ENCODE data around the gene KRT13. TPM values are rescaled to one million over a fixed set of nuclear protein-coding genes. Genes with fewer than 3 reads are reported as not detected.

Gene KRT13
- total RNA-seq, 2 donors from 2014 or later = not detected

GRCh38 chr17:41531993-41532392, 26.6 kb upstream of the KRT13 start:
- no peaks in the 10 kb centered on the region for H3K36me3 ChIP-seq (replicated peaks in 1 of 2; ENCODE audit: insufficient read depth in 1 of 2, low read depth in 2 of 2)
- H3K4me3 ChIP-seq = no peak overlapping the region
- H3K4me1 ChIP-seq = peaks cover 22% of the 10 kb centered on the region
- no peak overlapping the region for H3K27ac ChIP-seq
- DNase-seq (no peak), ATAC-seq (no peak)
- no peaks in the 10 kb centered on the region for H3K9me3 ChIP-seq
- 30 to 38% methylated on average over 1 of the region's 1 CpG for WGBS, 2 donors
- H3K27me3 ChIP-seq = peaks cover 0 to 10% of the 10 kb centered on the region in 2 donors
- TF ChIP-seq CTCF (IDR thresholded peaks at IDR 0.05) (no peak), POLR2A (IDR thresholded peaks at IDR 0.05) (no peak)
- intact Hi-C loops (cut with DNase I) = no loop called here

- peaks cover 0 to 10% of the 10 kb centered on the region in 2 donors for H3K27me3 ChIP-seq
- H3K36me3 ChIP-seq (replicated peaks in 1 of 2; ENCODE audit: insufficient read depth in 1 of 2, low read depth in 2 of 2) = no peaks in the 10 kb centered on the region
- TF ChIP-seq POLR2A (IDR thresholded peaks at IDR 0.05) (no peak), CTCF (IDR thresholded peaks at IDR 0.05) (no peak)
- H3K4me3 ChIP-seq = no peak overlapping the region
- no peaks in the 10 kb centered on the region for H3K9me3 ChIP-seq
- peaks cover 22% of the 10 kb centered on the region for H3K4me1 ChIP-seq
- intact Hi-C loops (cut with DNase I) = no loop called here
- no peak for DNase-seq
- H3K27ac ChIP-seq = peak overlapping the region in 1 of 4 donors; percentile 45
- ATAC-seq = peak; percentile 28
- 50 to 55% methylated on average over 7 to 8 of the region's 8 CpGs for WGBS, 2 donors
Observed at GRCh38 chr17:41530062-41531048, 24.9 kb upstream of the KRT13 start.

- no peaks in the 10 kb centered on the region for H3K9me3 ChIP-seq
- H3K27ac ChIP-seq = peak overlapping the region in 1 of 4 donors; percentile 45
- ATAC-seq = no peak
- H3K4me1 ChIP-seq = peaks cover 22% of the 10 kb centered on the region
- peaks cover 0 to 10% of the 10 kb centered on the region in 2 donors for H3K27me3 ChIP-seq
- TF ChIP-seq POLR2A (IDR thresholded peaks at IDR 0.05) = no peak
- no peak for TF ChIP-seq CTCF (IDR thresholded peaks at IDR 0.05)
- WGBS, 2 donors = 86 to 90% methylated on average over 5 of the region's 5 CpGs
- intact Hi-C loops (cut with DNase I) = no loop called here
- DNase-seq = no peak
- no peak overlapping the region for H3K4me3 ChIP-seq
- no peaks in the 10 kb centered on the region for H3K36me3 ChIP-seq (replicated peaks in 1 of 2; ENCODE audit: insufficient read depth in 1 of 2, low read depth in 2 of 2)
Observed at GRCh38 chr17:41529491-41529915, 24.1 kb upstream of the KRT13 start.

- intact Hi-C loops (cut with DNase I) = no loop called here
- H3K9me3 ChIP-seq = no peaks in the 10 kb centered on the region
- no peaks in the 10 kb centered on the region for H3K36me3 ChIP-seq (replicated peaks in 1 of 2; ENCODE audit: insufficient read depth in 1 of 2, low read depth in 2 of 2)
- H3K4me1 ChIP-seq = peaks cover 22% of the 10 kb centered on the region
- WGBS, 2 donors = 71 to 100% methylated on average over 1 to 10 of the region's 10 CpGs
- TF ChIP-seq CTCF (IDR thresholded peaks at IDR 0.05) (no peak), POLR2A (IDR thresholded peaks at IDR 0.05) (no peak)
- DNase-seq = no peak
- H3K27ac ChIP-seq = peak overlapping the region in 1 of 4 donors; percentile 85
- H3K27me3 ChIP-seq = peaks cover 0 to 10% of the 10 kb centered on the region in 2 donors
- no peak overlapping the region for H3K4me3 ChIP-seq
- ATAC-seq = no peak
Observed at GRCh38 chr17:41528959-41529353, 23.5 kb upstream of the KRT13 start.

All from body of pancreas (tissue), 4 donors.